ENCODE results near the gene SNCA. TPM values are rescaled to one million over a fixed set of nuclear protein-coding genes. Genes with fewer than 3 reads are reported as not detected.

Gene SNCA
- total RNA-seq, 4 donors from 2014 or later, result 9.8 to 25.6 (median 16.7) TPM

GRCh38 chr4:89837993-89838390 lies 1.0 kb upstream of the SNCA start:
- TF ChIP-seq CTCF (IDR thresholded peaks at IDR 0.05), result no peak
- TF ChIP-seq POLR2A (IDR thresholded peaks at IDR 0.05), result no peak
- intact Hi-C loops (cut with DNase I; ENCODE audit: low total_unique reads), result no loop called here
- H3K4me3 ChIP-seq (ENCODE audit: low read depth, poor library complexity, severe bottlenecking), result no peak overlapping the region
- no peak for DNase-seq (ENCODE audit: low spot score in 2 of 2)
- WGBS, 2 donors, result 1 to 2% methylated on average over 8 of the region's 8 CpGs

- intact Hi-C loops (cut with DNase I; ENCODE audit: low total_unique reads), result no loop called here
- TF ChIP-seq CTCF (IDR thresholded peaks at IDR 0.05) (no peak), POLR2A (IDR thresholded peaks at IDR 0.05) (no peak)
- DNase-seq (ENCODE audit: low spot score in 2 of 2), result peak in 1 of 2 donors; percentile 88
- H3K4me3 ChIP-seq (ENCODE audit: low read depth, poor library complexity, severe bottlenecking), result peak overlapping the region; percentile 47
- 0% methylated on average over 30 of the region's 30 CpGs for whole genome bisulfite sequencing, 2 donors
Measured at GRCh38 chr4:89837385-89837992, 528 bp upstream of the SNCA start.

DNA sequence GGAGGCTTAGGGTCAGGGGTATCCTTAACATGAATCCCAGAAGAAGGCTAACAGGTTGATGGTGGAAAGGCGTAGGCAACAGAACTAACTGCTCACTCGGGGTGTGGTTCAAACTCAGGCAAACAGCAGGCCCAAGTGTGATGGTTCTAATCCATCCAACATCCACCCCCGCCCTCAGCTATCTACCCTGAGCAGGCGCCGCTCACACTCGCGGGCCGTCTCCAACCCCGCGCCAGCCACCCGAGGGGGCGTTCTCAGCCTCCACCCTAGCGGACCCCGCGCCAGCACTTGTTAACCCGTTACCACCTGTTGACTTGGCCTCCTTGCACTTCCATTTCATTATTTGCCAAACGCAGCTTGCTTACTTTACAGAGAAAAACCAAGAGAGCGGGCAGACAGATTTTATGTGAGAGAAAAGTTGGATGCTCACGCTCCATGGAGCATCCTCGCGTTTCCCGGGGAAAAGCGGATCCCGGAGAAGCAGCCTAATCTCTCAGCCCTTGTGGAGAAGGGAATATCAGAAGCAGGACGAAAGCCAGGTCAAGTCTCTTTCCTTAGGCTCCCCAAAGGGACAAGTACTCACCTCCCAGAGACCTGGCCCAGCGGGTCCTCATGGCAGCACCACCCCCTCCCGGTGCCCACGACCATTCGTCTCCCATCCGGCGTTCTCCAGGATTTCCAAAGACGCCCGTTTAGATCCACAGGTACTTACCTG lies 773 bp downstream of the SNCA start:
- intact Hi-C loops (cut with DNase I; ENCODE audit: low total_unique reads), result no loop called here
- no peak for TF ChIP-seq POLR2A (IDR thresholded peaks at IDR 0.05)
- no peak for TF ChIP-seq CTCF (IDR thresholded peaks at IDR 0.05)
- DNase-seq (ENCODE audit: low spot score in 2 of 2), result no peak

DNA sequence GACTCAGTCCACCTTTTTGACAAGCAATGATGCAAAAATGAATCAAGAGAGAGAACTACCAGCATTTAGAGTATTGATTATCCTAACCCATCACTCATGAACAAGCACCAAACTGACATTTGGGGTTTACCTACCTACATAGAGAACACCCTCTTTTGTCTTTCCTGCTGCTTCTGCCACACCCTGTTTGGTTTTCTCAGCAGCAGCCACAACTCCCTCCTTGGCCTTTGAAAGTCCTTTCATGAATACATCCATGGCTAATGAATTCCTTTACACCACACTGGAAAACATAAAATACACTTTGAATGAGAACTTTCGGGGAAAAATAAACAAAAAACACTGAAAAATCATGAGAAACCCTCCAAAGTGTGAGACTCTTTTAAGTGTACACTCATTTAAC lies 1.5 kb downstream of the SNCA start:
- no peak overlapping the region for H3K4me3 ChIP-seq (ENCODE audit: low read depth, poor library complexity, severe bottlenecking)
- WGBS, 2 donors, result 69 to 73% methylated on average over 1 of the region's 1 CpG
- intact Hi-C loops (cut with DNase I; ENCODE audit: low total_unique reads), result no loop called here
- no peak for DNase-seq (ENCODE audit: low spot score in 2 of 2)
- TF ChIP-seq CTCF (IDR thresholded peaks at IDR 0.05) (no peak), POLR2A (IDR thresholded peaks at IDR 0.05) (no peak)

More for the DNA sequence above, 773 bp downstream of the SNCA start:
- 4 to 7% methylated on average over 31 to 33 of the region's 33 CpGs for WGBS, 2 donors
- peak overlapping the region; percentile 47 for H3K4me3 ChIP-seq (ENCODE audit: low read depth, poor library complexity, severe bottlenecking)

- no peak overlapping the region for H3K4me3 ChIP-seq (ENCODE audit: low read depth, poor library complexity, severe bottlenecking)
- WGBS, 2 donors, result 42 to 76% methylated on average over 1 of the region's 1 CpG
- DNase-seq (ENCODE audit: low spot score in 2 of 2), result no peak
- no peak for TF ChIP-seq CTCF (IDR thresholded peaks at IDR 0.05)
- intact Hi-C loops (cut with DNase I; ENCODE audit: low total_unique reads), result no loop called here
Measured at GRCh38 chr4:89834486-89835209, 2.3 kb downstream of the SNCA start.
